SK-N-DZ (cell line): ENCODE data around the gene TRIM31.
"Not testable (repeated sequence)": the region's sequence is repeated elsewhere in the genome, so short reads cannot be mapped to it uniquely, and the experiment has no call there.

Source experiments
- DNase-seq: peaks from one replicate; pipeline ENCODE4 v3.0.0-alpha.2; 2015; ENCODE audit warnings: low spot score

TRIM31 gene

DNA sequence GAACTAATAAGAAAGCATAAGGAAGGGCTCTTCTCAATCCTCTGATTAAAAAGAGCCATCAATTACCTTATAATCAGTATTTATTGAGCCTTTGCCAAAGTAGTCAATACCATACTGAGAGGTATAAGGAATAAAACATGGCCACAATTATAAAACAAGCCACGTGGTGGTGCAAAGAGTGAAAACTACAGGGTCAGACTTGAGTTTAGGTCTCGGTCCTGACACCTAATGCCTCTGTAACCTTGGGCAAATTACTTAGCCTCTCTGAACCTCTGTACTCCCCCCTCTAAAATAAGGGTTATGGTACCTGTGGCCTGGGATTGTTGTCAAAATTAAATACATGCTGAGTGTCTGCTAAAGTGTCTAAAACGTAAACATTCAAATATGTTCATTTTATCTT is 36.3 kb upstream of the TRIM31 start:
- no peak for DNase-seq

DNA sequence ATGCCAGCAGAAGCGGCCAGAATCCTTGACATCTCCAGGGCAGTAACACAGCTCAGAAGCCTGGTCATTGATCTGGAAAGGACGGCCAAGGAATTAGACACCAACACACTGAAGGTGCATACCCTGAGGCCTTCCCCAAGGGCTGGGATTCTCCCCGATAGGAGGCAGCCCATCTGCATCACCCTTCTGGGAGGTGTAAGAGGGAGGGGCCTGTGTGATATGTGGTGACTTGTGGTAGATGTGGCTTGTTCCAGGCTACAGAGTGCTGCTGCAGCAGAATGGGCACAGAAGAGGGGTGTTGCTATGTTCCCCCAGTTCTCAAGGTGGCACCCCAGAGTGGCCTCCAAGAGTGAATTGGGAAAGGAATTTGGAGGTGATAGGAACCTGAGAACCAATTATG is 34.2 kb upstream of the TRIM31 start:
- no peak for DNase-seq

DNA sequence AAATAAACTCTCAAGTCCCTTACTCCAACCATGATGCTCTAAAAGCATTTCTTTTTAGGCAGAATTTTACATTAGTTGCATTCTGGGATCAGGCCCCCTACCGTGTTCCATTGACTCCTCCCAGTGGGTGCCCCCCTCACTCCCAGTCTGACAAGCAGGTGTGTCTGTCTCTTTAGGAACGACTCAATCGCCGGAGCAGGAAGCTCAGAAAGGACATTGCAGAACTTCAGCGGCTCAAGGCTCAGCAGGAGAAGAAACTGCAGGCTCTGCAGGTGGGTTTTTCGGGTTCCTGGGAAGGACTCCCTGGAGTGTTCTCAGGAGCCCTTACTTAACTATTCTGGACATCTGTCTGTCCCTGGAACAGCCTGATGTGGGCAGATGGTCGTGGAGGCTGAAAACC is 32.9 kb upstream of the TRIM31 start:
- DNase-seq: no peak

DNA sequence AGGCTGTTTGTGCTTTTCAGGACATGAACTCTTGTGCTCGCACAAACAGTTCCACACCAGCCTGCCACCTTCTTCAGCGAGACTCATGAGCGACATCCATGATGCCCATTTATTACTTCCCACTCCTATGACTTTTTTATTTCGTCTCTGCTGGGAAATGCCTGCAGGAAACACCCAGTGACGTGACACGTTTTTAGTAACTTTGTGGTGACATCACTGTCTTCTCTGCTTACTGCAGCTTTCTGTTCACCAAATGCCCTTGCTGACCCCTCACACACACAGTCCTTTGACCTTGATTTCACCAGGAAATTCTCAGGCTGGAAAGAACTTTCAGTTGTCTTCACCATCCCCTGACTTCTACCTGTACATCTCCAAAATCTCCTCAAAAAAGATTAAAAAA is 31.9 kb upstream of the TRIM31 start:
- DNase-seq: no peak

DNA sequence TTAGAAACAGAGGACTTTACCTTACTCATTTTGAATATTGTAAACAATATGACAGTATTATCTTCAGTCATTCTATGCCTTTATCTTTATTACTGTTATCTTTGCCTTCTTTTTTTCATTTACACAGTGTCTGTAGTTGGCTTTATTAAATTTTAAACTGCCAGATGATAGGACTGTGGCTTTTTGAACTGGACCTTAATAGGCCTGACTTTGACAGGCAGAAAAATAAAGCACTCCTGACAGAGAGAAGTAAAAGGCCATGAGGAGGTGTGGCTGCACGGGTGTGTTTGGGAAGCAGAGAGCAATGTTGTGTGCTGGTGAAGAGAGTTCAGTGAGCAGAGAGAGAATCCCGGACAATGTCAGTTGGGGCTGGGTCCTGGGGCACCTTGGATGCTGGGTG is 30.9 kb upstream of the TRIM31 start:
- DNase-seq: peak; percentile 74

DNA sequence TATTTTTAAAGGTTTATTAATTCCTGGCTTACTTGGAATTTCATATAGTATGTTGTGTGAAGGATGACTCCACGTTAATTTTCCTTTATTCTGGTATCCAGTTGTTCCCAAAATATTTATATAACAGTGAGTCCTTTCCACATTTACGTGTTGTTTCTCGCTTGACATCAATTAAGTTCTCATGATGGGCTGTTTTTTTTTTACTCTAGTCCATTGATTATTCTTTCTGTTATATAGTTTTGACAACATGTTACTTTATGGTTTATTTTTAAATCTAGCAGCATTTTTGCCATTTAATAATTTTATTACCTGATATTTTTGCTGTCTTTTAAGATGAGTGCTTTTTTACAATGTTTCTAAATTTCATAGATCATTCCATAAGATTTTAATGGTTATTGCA is 29.8 kb upstream of the TRIM31 start:
- no peak for DNase-seq

DNA sequence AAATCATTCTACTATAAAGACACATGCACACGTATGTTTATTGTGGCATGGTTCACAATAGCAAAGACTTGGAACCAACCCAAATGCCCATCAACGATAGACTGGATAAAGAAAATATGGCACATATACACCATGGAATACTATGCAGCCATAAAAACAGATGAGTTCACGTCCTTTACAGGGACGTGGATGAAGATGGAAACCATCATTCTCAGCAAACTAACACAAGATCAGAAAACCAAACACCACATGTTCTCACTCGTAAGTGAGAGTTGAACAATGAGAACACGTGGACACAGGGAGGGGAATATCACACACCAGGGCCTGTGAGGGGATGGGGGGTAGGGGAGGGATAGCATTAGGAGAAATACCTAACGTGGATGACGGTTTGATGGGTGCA is 27.4 kb upstream of the TRIM31 start:
- not testable (repeated sequence) for DNase-seq

DNA sequence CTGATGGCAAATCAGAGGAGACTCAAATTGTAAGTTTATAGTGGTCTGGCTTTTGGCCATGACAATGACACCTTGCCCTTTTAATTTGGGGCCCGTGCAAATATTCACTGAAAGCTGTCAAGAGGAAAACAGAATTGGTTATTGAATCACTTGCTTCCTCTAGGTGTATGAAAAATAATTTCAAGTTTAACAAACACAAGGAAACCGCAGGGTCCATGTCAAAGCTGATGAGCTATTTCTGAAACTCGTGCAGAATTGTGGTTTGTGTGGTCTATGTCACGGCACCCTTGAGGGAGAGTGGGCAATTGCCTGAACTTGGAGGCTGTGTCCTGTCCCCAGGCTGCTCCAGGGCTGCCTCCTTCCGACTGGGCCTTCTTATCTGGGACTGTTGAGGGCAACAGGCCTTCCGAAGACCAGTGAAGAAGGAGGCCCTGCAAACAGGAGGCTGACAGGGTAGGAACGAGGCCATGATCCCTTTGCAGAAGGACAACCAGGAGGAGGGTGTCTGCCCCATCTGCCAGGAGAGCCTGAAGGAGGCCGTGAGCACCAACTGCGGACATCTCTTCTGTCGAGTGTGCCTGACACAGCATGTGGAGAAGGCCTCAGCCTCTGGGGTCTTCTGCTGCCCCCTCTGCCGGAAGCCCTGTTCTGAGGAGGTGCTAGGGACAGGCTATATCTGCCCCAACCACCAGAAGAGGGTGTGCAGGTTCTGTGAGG is 23.8 kb upstream of the TRIM31 start:
- DNase-seq: no peak

DNA sequence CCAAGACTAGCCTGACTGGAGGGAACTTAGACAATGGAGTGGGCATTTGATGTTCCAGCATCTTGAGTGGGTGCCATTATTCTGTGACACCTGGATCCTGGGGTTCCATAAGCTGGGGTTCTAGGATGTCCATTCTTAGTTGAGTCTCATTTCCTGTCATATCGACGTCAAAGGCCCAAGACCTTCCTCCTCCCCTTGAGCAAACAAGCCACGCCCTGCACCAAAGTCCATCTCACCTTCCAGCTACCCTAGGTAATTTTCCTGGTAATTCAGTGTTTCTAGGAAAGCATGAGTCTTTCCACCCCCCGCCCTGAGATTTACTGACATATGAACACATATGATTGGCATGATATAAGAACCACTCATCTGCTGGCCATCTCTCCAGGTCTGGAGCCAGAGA is 22.9 kb upstream of the TRIM31 start, which contains the start of gene TRIM40:
TSS of gene TRIM40 (plus strand) at position 384 of the 400 bp plus-strand sequence. CDS start 897 bp downstream, outside the sequence.
- DNase-seq: no peak

DNA sequence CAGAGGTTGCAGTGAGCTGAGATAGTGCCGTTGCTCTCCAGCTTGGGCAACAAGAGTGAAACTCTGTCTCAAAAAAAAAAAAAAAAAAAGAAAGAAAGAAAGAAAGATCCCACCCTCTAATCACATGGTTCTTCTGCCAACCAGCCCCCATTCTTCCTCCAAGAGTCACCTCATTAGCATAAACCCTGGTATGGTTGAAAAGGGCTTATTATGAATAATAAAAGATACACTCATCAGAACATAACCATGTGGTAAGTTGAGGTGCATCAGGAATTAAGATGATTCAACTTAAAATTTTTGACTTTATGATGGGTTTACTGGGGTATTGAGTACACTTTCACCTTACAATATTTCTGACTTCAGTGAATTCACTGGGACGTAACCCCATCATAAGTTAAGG is 22.3 kb upstream of the TRIM31 start:
- DNase-seq: no peak

DNA sequence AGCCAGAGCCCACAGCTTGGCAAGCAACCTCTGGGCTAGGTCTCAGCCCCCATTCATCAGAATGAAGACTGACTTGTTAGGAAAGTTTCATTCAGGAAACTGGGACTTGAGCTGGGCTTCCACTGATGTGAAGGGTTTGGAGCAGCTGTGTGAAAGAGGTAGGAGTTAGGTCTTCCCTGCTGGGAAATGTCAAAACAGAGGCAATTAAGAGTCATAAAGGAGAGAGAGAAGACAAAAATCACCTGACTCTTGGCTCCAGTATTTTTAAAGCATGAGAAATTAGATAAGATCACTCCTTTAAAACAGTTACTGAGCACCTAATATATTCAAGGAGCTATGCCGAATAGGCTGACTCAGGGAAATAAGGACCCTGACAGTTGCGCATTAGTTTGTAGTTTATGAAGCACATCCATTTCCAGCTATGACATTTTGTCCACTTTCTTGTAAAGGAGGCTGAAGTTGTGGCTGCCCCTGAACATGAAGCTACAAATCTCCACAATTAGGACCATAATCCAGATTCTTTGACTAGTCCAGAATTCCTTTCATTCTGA is 19.1 kb upstream of the TRIM31 start:
- no peak for DNase-seq

DNA sequence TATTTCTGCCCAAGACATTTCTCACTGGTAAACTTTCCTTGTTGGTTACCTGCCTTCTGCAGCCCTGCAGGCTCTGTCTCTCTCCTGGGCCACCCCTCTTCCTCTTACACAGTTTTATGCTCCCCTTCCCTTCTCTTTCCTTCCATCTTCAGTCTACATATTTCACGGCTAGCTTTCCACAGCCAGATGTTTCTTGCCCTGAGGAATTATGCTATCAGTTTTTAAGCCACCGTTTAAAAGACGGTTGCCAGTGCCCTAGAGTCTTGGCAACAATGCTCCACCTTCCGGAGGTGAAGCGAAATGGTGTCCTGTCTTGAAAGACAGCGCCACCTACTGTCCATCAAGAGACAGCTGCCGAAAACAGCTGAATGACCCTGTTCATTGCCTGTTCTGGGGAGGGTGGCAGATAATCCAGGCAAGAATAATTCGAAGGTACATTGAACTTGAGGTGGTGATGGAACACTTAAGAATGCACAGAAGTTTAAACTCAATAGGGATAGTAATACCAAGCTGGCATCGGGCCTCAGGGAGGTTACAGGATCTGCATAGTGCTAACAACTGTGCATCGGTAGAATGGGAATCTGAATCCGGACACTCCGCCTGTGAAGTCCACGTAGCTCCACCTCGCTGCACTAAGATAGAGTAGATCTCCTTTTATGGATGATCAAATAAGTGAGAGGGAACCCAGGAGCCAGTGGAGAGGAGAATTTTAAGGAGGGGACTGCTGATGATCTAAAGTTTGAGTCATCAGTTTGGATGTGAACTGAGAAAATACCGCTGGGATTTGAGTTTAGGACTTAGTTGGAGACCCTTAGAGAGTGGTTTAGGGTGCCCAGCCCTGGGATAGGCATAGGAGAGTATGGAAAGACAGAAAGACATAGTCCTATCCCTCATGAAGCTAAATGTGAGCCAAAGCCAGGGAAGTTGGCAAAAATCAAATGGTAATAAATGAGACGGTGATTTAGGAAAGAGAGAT is 18.3 kb upstream of the TRIM31 start:
- DNase-seq: peak; percentile 82

DNA sequence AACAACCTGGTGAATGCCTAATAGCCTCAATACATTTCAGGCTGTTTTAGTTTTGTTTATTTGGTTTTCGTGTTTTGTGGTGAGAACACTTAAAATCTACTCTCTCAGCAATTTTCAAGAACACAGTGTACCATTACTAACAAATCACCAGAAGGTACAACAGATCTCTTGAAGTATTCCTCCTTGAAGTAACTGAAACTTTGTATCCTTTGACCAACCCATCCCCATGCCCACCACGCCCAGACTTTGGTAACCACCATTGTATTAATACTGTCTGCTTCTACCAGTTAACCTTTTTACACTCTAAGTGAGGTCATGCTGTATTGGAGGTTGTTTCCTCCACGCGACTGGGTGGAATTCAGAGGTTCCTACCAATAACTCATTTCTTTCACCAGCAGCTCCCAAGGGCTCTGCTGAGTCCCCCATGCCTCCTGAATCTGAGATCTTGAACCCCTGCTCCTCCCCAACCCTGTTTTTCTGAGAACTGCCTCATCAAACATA is 17.3 kb upstream of the TRIM31 start:
- DNase-seq: no peak

DNA sequence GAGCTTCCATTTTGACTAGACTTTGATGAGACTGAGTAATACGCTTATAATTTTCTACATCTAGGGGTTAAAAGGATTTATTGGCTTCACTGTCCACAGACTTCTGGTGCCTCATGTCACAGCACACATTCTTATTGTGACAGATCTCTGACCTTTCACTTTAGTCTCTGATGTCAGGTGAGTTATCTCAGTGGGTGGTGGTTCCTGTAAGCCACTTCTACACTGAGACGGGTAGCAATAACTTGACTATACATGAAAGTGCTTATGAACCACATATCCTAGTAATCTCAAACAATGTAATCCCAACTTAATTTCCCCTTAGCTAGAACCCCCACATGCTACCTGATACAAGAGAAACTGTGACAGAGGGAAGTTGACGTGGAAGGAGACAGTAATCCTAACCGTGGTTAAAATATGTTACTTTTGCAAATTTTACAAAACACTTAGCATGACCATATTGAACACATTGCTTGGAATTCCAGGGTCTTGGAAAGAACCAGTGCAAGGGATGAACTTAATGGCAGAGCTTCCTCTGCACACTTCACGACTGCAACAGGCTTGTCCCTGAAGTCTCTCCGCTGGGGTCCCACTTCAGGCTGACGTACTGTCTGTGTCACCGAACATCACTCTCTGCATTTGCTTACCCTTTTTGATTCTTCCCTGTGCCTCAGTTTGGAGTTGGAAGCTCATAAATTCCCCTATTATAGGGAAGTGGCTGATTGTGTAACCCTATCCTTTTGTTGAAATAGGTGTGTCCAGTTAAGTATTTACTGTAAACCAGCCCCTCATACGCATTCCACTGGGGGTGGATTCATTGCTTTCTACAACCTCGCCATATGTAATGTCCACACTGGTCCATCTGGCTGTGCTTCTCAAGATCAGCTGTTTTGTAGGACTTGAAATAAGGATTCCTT is 16.6 kb upstream of the TRIM31 start:
- no peak for DNase-seq

DNA sequence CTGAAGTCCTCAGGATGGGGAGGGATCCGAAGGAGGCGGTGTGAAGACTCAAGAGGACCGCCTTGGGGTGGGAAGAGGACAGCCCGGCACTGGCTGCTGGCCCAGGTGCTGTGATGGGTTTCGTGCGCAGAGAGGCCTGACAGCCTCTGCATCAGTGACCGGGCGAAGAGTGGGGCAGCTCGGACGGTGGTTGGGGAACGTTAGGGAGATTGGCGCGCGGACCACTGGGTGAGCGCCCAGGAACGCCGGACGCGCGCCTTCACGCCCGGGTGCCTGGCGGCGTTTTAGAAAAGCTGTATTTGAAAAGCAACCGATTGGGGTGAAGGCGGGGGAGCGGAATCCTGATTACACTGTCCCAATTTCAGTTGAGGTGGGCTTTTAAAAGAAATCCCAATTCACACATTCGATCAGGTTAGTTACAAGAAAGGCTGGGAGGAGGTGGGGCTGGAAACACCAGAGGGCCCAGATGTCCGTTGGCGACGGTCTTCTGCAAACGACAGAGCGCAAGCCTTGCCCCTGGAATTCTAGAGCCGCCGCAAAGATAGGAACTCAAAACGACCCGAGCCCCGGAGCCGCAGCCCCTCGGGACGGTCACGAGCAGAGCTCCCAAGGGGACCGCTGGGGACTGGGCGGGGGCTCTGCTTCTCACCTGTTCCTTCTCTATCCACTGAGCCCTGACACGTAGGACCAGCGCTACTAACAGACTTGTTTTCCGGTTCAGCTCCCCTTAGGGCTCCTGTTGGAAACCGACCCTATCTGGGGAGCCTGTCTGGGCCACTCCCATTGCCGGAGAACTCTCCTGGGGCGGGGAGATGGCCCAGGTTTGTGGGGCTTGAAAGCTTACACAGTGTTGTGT is 14.6 kb upstream of the TRIM31 start:
- no peak for DNase-seq

DNA sequence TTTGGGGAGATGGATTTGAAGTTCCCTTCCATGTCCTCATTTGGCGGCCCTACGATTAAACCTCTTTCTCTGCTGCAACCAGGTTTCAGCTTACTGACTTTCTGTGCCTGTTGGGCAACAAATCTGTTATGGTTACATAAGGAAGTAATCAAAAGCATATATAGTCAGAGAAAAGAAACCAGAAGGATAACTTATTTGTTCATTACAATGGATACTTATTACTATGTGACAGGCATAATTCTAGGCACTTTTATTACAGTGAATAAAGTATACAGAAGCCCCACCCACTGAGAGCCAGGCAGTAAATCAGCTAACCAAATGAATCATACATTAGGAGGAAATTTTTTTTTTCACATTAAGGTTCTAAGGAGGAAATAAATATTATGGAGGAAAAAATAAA is 9.6 kb upstream of the TRIM31 start:
- no peak for DNase-seq

DNA sequence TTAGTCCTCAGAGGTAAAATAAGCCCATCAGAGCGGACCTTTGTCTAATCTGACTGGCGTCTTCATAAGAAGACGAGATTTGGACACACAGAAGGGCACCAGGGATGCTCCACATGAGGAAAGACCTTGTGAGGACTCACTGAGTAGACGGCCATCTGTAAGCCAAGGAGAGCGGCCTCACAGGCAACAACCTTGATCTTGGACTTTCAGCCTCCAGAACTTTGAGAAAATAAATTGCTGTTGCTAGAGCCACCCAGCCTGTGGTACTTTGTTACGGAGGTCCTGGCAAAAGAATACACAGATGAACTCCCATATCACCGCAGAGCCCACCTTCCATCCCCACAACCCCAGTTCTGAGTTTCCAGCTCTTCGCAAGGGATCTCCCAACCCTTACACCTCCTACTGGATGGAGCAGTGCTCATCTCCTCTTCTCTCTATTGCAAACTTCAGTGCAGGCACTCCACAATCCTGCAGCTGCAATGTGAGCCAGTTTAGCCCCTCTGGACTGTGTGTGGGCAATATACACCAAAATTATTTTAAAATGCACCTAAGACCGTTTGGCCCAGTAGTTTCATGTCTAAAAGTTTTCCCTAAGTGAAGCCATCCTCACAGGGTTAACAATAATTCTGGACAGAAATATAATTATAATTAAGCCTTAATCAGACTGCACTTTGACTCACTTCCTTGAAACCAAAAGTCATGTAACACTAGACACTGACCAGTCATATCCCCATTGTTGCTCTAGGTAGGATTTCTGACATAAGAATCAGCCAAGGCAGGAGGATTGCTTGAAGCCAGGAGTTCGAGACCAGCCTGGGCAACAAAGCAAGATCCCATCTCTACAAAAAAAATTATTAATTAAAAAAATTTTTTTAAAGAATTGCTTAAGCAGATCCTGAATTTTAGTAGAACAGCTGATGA is 8.8 kb upstream of the TRIM31 start:
- no peak for DNase-seq

DNA sequence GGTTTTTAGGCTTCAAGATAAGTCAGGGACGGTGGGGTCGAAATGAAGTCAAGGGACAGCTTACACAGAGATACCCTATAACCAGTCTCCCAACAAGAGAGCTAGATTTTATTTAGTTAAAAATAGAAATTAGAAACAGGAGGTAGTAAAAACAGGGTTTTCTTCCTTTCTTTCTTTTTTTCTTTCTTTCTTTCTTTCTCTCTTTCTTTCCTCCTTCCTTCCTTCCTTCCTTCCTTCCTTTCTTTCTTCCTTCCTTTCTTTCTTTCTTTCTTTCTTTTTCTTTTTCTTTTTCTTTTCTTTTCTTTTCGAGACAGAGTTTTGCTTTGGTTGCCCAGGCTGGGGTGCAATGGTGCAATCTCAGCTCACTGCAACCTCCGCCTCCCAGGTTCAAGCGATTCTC is 5.8 kb upstream of the TRIM31 start:
- not testable (repeated sequence) for DNase-seq

DNA sequence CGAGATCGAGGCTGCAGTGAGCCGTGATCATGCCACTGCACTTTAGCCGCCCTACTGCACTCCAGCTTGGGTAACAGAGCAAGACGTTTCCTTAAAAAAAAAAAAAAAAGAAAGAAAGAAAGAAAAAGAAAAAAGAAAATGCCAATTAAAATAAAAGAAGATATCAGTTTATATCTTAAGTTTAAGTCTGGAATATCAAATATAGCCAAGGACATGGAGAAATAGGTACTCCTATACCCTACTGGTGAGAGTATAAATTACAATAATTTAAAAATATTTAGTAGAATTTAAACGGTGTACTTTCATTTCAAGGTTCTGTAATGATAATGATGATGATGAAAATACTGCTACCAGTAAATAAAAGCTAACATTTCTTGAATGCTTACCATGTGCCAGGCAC is 3.8 kb upstream of the TRIM31 start:
- DNase-seq: no peak
